GM10248 (cell line): ENCODE results near the gene AKAP1.

ENCODE experiments used
- CTCF ChIA-PET: fragments of 300-600 bp; sonication (Branson Sonifier 250); formaldehyde crosslinking; extraction: SDS; loops from one replicate; lab custom pipeline; 2021; ENCODE audit warnings: antibody characterized with exemption; lab: Yijun Ruan, JAX
- POLR2A ChIA-PET: fragments of 350-650 bp; sonication (Branson Sonifier 250); formaldehyde crosslinking; extraction: SDS; loops from one replicate; lab custom pipeline; 2020; ENCODE audit warnings: antibody characterized with exemption; lab: Yijun Ruan, JAX
- DNase-seq: peaks from one replicate; pipeline ENCODE4 v3.0.0; 2012; ENCODE audit errors: extremely low spot score
- TF ChIP-seq, protein P1 (sequence below): IDR thresholded peaks from 2 replicates; pipeline ENCODE4 v1.5.1; 2012; ENCODE audit warnings: mild to moderate bottlenecking, low read depth; ENCODE audit errors: extremely low read depth, missing control alignments, control extremely low read depth

AKAP1 gene

DNA sequence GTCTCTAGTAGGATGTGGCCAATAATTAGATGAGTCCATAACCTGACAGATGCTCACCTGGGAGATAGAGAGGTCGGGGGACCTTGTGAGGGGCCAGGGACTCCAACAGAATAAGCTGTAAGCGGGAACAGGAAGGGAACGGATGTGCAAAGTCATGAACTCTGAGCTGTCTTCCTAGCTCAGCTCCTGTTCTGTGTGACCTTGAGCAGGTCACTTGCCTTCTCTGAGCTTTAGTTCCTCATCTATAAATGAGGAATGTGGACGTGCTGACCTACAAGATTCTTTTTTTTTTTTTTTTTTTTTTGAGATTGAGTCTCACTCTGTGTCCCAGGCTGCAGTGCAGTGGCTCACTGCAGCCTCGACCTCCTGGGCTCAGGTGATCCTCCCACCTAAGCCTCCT is 58.9 kb downstream of the AKAP1 start:
- TF ChIP-seq, protein P1, sequence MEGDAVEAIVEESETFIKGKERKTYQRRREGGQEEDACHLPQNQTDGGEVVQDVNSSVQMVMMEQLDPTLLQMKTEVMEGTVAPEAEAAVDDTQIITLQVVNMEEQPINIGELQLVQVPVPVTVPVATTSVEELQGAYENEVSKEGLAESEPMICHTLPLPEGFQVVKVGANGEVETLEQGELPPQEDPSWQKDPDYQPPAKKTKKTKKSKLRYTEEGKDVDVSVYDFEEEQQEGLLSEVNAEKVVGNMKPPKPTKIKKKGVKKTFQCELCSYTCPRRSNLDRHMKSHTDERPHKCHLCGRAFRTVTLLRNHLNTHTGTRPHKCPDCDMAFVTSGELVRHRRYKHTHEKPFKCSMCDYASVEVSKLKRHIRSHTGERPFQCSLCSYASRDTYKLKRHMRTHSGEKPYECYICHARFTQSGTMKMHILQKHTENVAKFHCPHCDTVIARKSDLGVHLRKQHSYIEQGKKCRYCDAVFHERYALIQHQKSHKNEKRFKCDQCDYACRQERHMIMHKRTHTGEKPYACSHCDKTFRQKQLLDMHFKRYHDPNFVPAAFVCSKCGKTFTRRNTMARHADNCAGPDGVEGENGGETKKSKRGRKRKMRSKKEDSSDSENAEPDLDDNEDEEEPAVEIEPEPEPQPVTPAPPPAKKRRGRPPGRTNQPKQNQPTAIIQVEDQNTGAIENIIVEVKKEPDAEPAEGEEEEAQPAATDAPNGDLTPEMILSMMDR = no peak
- CTCF ChIA-PET = interaction anchor here (0.9 to 1.5 kb wide), 3 partner anchors 29 to 577 kb away, joined by 3 to 5 read pairs (median 3); no protein-coding TSS in a partner anchor
- POLR2A ChIA-PET = interaction anchor here (1.1 kb wide), 1 partner anchor 8 kb away, joined by 3 read pairs; no protein-coding TSS in a partner anchor
- no peak for DNase-seq

DNA sequence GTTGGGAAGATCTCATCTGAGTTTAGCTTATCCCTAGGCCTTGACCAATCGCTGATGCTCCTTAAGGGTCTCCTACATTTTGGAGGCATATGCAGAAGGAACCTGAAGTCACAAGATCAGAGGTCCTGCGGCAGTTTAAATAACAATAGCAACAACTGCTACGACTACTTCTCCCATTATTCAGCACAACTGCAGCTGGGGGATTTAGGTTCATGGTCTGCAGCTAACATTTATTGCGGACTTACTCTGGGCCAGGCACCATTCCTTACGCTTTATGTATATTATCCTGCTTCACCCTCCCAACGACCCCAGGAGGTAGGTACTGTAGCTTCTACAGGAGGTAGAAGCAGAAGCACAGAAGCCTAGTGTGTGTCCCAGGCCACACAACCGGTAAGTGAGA is 59.5 kb downstream of the AKAP1 start:
- no peak for DNase-seq
- ChIA-PET CTCF (interaction anchor here (0.9 to 1.5 kb wide), 2 partner anchors 98 to 577 kb away, joined by 3 to 5 read pairs; no protein-coding TSS in a partner anchor), POLR2A (interaction anchor here (1.1 kb wide), 1 partner anchor 9 kb away, joined by 3 read pairs; no protein-coding TSS in a partner anchor)
- TF ChIP-seq, protein P1 = no peak

DNA sequence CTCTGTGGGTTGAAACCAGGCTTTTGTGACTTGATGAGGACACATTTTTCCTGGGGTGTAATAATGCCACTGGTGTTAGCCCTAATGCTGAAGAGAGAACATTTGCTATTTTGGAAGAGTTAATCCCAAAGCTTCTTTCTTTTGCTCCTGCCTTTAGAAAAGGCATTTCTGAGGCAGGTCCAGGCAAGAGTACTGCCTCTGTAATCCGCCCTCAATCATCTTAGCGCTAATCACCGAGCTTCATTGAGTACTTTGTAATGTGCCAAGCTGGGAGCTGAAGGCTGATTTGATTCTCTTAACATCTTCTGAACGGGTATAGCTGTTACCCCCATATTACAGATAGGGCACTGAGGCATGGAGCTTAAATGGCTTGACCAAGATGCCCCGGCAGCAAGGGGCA is 60.3 kb downstream of the AKAP1 start:
- POLR2A ChIA-PET = interaction anchor here (0.6 kb wide), 1 partner anchor 1486 kb away, joined by 3 read pairs; no protein-coding TSS in a partner anchor
- TF ChIP-seq, protein P1 = no peak
- no peak for DNase-seq
- CTCF ChIA-PET = interaction anchor here (1.2 kb wide), 1 partner anchor 638 kb away, joined by 4 read pairs; no protein-coding TSS in a partner anchor

DNA sequence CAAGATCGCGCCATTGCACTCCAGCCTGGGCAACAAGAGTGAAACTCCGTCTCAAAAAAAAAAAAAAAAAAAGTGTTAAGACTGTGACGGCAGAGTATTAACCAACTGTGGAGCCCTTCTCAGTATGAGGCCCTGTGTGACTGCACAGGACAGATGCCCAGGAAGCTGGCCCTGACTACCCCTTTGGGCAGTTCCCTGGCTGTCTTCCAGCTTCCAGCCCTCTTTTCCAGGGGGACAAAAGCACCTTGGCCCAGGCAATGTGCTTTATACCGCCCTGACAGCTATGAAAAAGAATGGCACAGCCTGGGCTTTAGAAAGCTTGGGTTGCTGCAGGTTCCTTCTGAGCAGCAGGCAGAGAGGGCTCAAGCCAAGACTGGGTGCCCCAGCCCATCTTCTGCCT is 61.2 kb downstream of the AKAP1 start:
- ChIA-PET POLR2A (no interaction called here), CTCF (interaction anchor here (1.2 to 1.7 kb wide), 3 partner anchors 9 to 17 kb away, joined by 3 to 4 read pairs (median 3); no protein-coding TSS in a partner anchor)
- TF ChIP-seq, protein P1 = no peak
- DNase-seq = no peak

DNA sequence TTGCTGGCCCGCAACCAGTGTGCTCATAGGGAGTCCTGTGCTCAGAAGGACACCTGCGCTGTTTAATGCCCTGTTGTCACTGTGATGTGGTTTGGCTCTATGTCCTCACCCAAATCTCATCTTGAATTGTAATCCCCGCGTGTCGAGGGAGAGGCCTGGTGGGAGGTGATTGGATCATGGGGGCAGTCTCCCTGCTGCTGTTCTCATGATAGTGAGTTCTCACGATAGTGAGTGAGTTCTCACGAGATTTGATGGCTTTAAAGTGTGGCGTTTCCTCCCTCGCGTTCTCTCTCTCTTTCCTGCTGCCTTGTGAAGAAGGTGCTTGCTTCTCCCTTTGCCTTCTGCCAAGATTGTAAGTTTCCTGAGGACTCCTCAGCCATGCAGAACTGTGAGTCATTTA is 66.8 kb downstream of the AKAP1 start:
- ChIA-PET POLR2A (no interaction called here), CTCF (interaction anchor here (1.0 to 1.2 kb wide), 2 partner anchors 11 to 91 kb away, joined by 3 to 4 read pairs; no protein-coding TSS in a partner anchor)
- no peak for DNase-seq
- TF ChIP-seq, protein P1 = no peak

DNA sequence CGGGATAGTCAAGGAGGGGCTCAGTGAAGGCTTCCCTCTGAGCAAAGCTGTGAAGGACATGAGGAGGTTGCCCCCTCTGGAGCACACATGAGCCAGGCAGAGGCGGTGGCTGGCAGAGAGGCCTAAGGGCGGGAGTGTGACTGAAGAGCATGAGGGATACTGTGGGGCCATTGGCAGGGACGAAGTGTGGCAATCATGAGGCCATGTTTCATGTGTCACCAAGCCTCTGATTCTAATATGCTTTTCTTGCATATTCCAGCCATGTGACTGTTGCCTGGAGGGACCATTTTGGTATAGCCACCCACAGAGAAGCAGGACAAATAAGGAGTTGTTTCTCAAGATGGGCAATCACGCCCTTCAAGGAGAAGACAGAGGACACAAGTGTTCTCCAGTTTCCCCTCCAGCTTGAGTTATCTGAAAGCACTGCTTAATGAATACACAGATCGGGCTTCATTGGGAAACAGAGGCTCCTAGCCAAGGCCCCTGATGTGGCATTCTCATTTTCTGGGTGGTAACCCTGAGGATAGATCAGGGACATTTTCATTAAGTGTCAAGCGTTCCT is 68.0 kb downstream of the AKAP1 start:
- ChIA-PET CTCF (interaction anchor here (0.9 to 1.1 kb wide), 2 partner anchors 630 to 681 kb away, joined by 3 read pairs; no protein-coding TSS in a partner anchor), POLR2A (no interaction called here)
- DNase-seq = no peak
- TF ChIP-seq, protein P1 = no peak
